HEK293 (cell line): ENCODE measurements around the gene CAMKV.

ENCODE experiments used
- CTCF ChIA-PET: fragments of 350-600 bp; formaldehyde crosslinking; extraction: SDS; loops from one replicate; lab custom pipeline; 2021; ENCODE audit warnings: antibody characterized with exemption; lab: Yijun Ruan, JAX
- POLR2A ChIA-PET: fragments of 300-600 bp; formaldehyde crosslinking; extraction: SDS; loops from one replicate; lab custom pipeline; 2020; ENCODE audit warnings: antibody characterized with exemption, inconsistent platforms; lab: Yijun Ruan, JAX
- H3K27ac ChIP-seq: fragments of 200-500 bp; sonication (Bioruptor generic); 2 replicates; pipeline ENCODE4 v1.5.1; 2014; ENCODE audit warnings: low read depth, low read length, control low read depth, inconsistent platforms; ENCODE audit errors: extremely low read depth
- H3K36me3 ChIP-seq, 2 experiments: fragments of 200-500 bp in 1 of 2; sonication (Bioruptor generic) in 1 of 2; 1 replicate in 1 of 2; 2 replicates in 1 of 2; pipeline ENCODE4 v1.5.1; 2014 to 2017; ENCODE audit warnings: inconsistent platforms in 2 of 2, low read length in 2 of 2; ENCODE audit not compliant: control insufficient read depth in 2 of 2, insufficient read depth in 1 of 2
- H3K4me1 ChIP-seq: fragments of 200-500 bp; sonication (Bioruptor generic); 2 replicates; pipeline ENCODE4 v1.5.1; 2014; ENCODE audit warnings: mild to moderate bottlenecking, low read length, inconsistent platforms; ENCODE audit not compliant: control insufficient read depth, insufficient read depth
- H3K4me3 ChIP-seq: 2 replicates; pipeline ENCODE4 v1.5.1; 2011; ENCODE audit warnings: low read depth, mild to moderate bottlenecking, control low read depth, low read length, moderate library complexity
- H3K9me3 ChIP-seq: fragments of 200-500 bp; sonication (Bioruptor generic); 2 replicates; pipeline ENCODE4 v1.5.1; 2014; ENCODE audit warnings: low read depth, low read length, inconsistent platforms; ENCODE audit not compliant: control insufficient read depth, insufficient read depth
- GLI4 ChIP-seq: fragments of 450-650 bp; formaldehyde crosslinking; IDR thresholded peaks from 2 replicates; pipeline ENCODE4 v1.5.1; 2016; ENCODE audit warnings: missing biosample characterization, missing genetic modification characterization
- GLIS1 ChIP-seq: fragments of 450-650 bp; formaldehyde crosslinking; IDR thresholded peaks from 2 replicates; pipeline ENCODE4 v1.5.1; 2016; ENCODE audit warnings: missing biosample characterization, missing genetic modification characterization
- KLF10 ChIP-seq: fragments of 450-650 bp; IDR thresholded peaks from 2 replicates; pipeline ENCODE4 v1.5.1; 2018; ENCODE audit warnings: missing biosample characterization, mild to moderate bottlenecking, missing genetic modification characterization
- KLF16 ChIP-seq: fragments of 450-650 bp; formaldehyde crosslinking; IDR thresholded peaks from 2 replicates; pipeline ENCODE4 v1.5.1; 2017; ENCODE audit warnings: missing biosample characterization, missing genetic modification characterization
- KLF9 ChIP-seq: fragments of 450-650 bp; formaldehyde crosslinking; IDR thresholded peaks from 2 replicates; pipeline ENCODE4 v1.5.1; 2016; ENCODE audit warnings: missing biosample characterization, missing genetic modification characterization, low read depth
- MEIS1 ChIP-seq: sonication (generic); formaldehyde crosslinking; IDR thresholded peaks from 2 replicates; pipeline ENCODE4 v1.8.1; 2022; ENCODE audit warnings: missing genetic modification reagents, mild to moderate bottlenecking, borderline replicate concordance
- PRDM10 ChIP-seq: fragments of 450-650 bp; formaldehyde crosslinking; IDR thresholded peaks from 2 replicates; pipeline ENCODE4 v1.5.1; 2016; ENCODE audit warnings: missing biosample characterization, missing genetic modification characterization
- PRDM2 ChIP-seq: fragments of 450-650 bp; formaldehyde crosslinking; IDR thresholded peaks from 2 replicates; pipeline ENCODE4 v1.5.1; 2016; ENCODE audit warnings: missing biosample characterization, missing genetic modification characterization, borderline replicate concordance
- YY2 ChIP-seq: fragments of 450-650 bp; formaldehyde crosslinking; IDR thresholded peaks from 2 replicates; pipeline ENCODE4 v1.5.1; 2016; ENCODE audit warnings: missing biosample characterization, missing genetic modification characterization
- ZBTB20 ChIP-seq: fragments of 450-650 bp; formaldehyde crosslinking; IDR thresholded peaks from 2 replicates; pipeline ENCODE4 v1.5.1; 2016; ENCODE audit warnings: missing biosample characterization, missing genetic modification characterization
- ZFP41 ChIP-seq: fragments of 450-650 bp; formaldehyde crosslinking; IDR thresholded peaks from 2 replicates; pipeline ENCODE4 v1.5.1; 2016; ENCODE audit warnings: missing biosample characterization, missing genetic modification characterization, borderline replicate concordance
- ZNF114 ChIP-seq: fragments of 450-650 bp; formaldehyde crosslinking; IDR thresholded peaks from 2 replicates; pipeline ENCODE4 v1.5.0; 2017; ENCODE audit warnings: missing biosample characterization, missing genetic modification characterization
- ZNF146 ChIP-seq: fragments of 450-650 bp; formaldehyde crosslinking; IDR thresholded peaks from 2 replicates; pipeline ENCODE4 v1.5.1; 2016; ENCODE audit warnings: missing biosample characterization, missing genetic modification characterization
- ZNF16 ChIP-seq: fragments of 450-650 bp; formaldehyde crosslinking; IDR thresholded peaks from 2 replicates; pipeline ENCODE4 v1.5.1; 2016; ENCODE audit warnings: low read depth, missing biosample characterization, missing genetic modification characterization
- ZNF19 ChIP-seq: fragments of 450-650 bp; formaldehyde crosslinking; IDR thresholded peaks from 2 replicates; pipeline ENCODE4; 2016; ENCODE audit warnings: missing biosample characterization, missing genetic modification characterization, low read depth
- ZNF239 ChIP-seq: fragments of 450-650 bp; formaldehyde crosslinking; IDR thresholded peaks from 2 replicates; pipeline ENCODE4 v1.5.1; 2016; ENCODE audit warnings: missing biosample characterization, missing genetic modification characterization
- ZNF26 ChIP-seq: fragments of 450-650 bp; formaldehyde crosslinking; IDR thresholded peaks from 2 replicates; pipeline ENCODE4 v1.5.1; 2016; ENCODE audit warnings: missing biosample characterization, missing genetic modification characterization
- ZNF324 ChIP-seq: fragments of 450-650 bp; formaldehyde crosslinking; IDR thresholded peaks from 2 replicates; pipeline ENCODE4 v1.5.1; 2016; ENCODE audit warnings: missing biosample characterization, missing genetic modification characterization
- ZNF335 ChIP-seq: fragments of 450-650 bp; formaldehyde crosslinking; conservative IDR thresholded peaks from 2 replicates; pipeline ENCODE4 v1.5.1; 2016; ENCODE audit warnings: missing biosample characterization, missing genetic modification characterization
- ZNF501 ChIP-seq: fragments of 450-650 bp; formaldehyde crosslinking; IDR thresholded peaks from 2 replicates; pipeline ENCODE4 v1.5.1; 2016; ENCODE audit warnings: missing biosample characterization, missing genetic modification characterization
- ZNF521 ChIP-seq: fragments of 450-650 bp; formaldehyde crosslinking; IDR thresholded peaks from 2 replicates; pipeline ENCODE4 v1.5.1; 2017; ENCODE audit warnings: missing biosample characterization, mild to moderate bottlenecking, missing genetic modification characterization
- ZNF530 ChIP-seq: fragments of 450-650 bp; formaldehyde crosslinking; IDR thresholded peaks from 2 replicates; pipeline ENCODE4 v1.5.1; 2016; ENCODE audit warnings: low read depth, missing biosample characterization, missing genetic modification characterization
- ZNF544 ChIP-seq: fragments of 450-650 bp; formaldehyde crosslinking; IDR thresholded peaks from 2 replicates; pipeline ENCODE4 v1.5.0; 2017; ENCODE audit warnings: missing biosample characterization, missing genetic modification characterization
- ZNF639 ChIP-seq: fragments of 450-650 bp; formaldehyde crosslinking; IDR thresholded peaks from 2 replicates; pipeline ENCODE4 v1.5.1; 2016; ENCODE audit warnings: missing biosample characterization, missing genetic modification characterization
- ZNF677 ChIP-seq: fragments of 450-650 bp; IDR thresholded peaks from 2 replicates; pipeline ENCODE4 v1.5.0; 2018; ENCODE audit warnings: missing biosample characterization, mild to moderate bottlenecking, missing genetic modification characterization, moderate library complexity

CAMKV gene

GRCh38 chr3:49856181-49857005, 13.3 kb downstream of the CAMKV start, which contains the start of gene TRAIP:
Gene TRAIP, minus strand, starts transcription at chr3:49856564. Its CDS starts 111 bp downstream, at chr3:49856453.
- H3K9me3 ChIP-seq: no peaks in the 10 kb centered on the region
- peaks cover 0 to 3% of the 10 kb centered on the region in 2 experiments; a peak in 2 of 3 replicates for H3K36me3 ChIP-seq
- H3K4me3 ChIP-seq: peak within 1 kb of the TSS; percentile 54
- ChIA-PET CTCF (interaction anchor here (0.6 to 1.4 kb wide), 5 partner anchors 17 to 49 kb away, joined by 3 to 5 read pairs (median 3); no protein-coding TSS in a partner anchor), POLR2A (interaction anchor here (1.3 to 1.6 kb wide), 2 partner anchors 10 to 12 kb away, joined by 3 to 5 read pairs; no protein-coding TSS in a partner anchor)
- H3K4me1 ChIP-seq: no peaks in the 10 kb centered on the region
- peak within 1 kb of the TSS; percentile 28; the same call in 1 of the 2 replicates for H3K27ac ChIP-seq
- TF ChIP-seq ZNF677 (no peak), ZNF114 (tag by site-specific recombination) (no peak), ZNF26 (tag by site-specific recombination) (no peak), ZNF324 (tag by site-specific recombination) (no peak), KLF9 (tag by site-specific recombination) (peak; percentile 56; the same call in 1 of the 2 replicates), ZNF239 (tag by site-specific recombination) (no peak), ZNF146 (tag by site-specific recombination) (no peak), ZNF639 (no peak), PRDM2 (tag by site-specific recombination) (no peak), PRDM10 (tag by site-specific recombination) (peak; percentile 24; the same call in 1 of the 2 replicates), ZNF530 (tag by site-specific recombination) (no peak), ZNF335 (tag by site-specific recombination) (peak; percentile 87), KLF16 (tag by site-specific recombination) (0 out of 2 replicates have a peak, but pooled peaks have one; percentile 42), ZNF16 (tag by site-specific recombination) (no peak), ZFP41 (tag by site-specific recombination) (no peak), ZNF501 (tag by site-specific recombination) (no peak), KLF10 (peak; percentile 22; the same call in 1 of the 2 replicates), ZNF544 (tag by site-specific recombination) (no peak), GLI4 (tag by site-specific recombination) (no peak), ZNF19 (no peak), ZNF521 (tag by site-specific recombination) (no peak), YY2 (tag by site-specific recombination) (0 out of 2 replicates have a peak, but pooled peaks have one; percentile 11), GLIS1 (no peak), MEIS1 (CRISPR knock-in tag) (no peak), ZBTB20 (tag by site-specific recombination) (peak; percentile 89)
